ENCODE measurements around the gene DNAJC4.

DNAJC4 gene

GRCh38 chr11:64208796-64209562 is 21.4 kb upstream of the DNAJC4 start:
- no peak for DNase-seq

GRCh38 chr11:64209563-64209843 is 20.8 kb upstream of the DNAJC4 start:
- DNase-seq = no peak

GRCh38 chr11:64210301-64211020 is 19.9 kb upstream of the DNAJC4 start:
- DNase-seq = no peak

- no peak for DNase-seq
These were observed 19.0 kb upstream of the DNAJC4 start for GRCh38 chr11:64211181-64211872.

GRCh38 chr11:64216879-64217278 is 13.5 kb upstream of the DNAJC4 start:
- no peak for DNase-seq

GRCh38 chr11:64218628-64219353 is 11.6 kb upstream of the DNAJC4 start:
- no peak for DNase-seq

- no peak for DNase-seq
These were observed 11.0 kb upstream of the DNAJC4 start for GRCh38 chr11:64219354-64219684.

GRCh38 chr11:64219755-64220154 is 10.6 kb upstream of the DNAJC4 start:
- no peak for DNase-seq

GRCh38 chr11:64220271-64220670 is 10.1 kb upstream of the DNAJC4 start:
- DNase-seq = no peak

GRCh38 chr11:64220798-64221197 is 9.6 kb upstream of the DNAJC4 start:
- DNase-seq = no peak

- DNase-seq = no peak
These were observed 7.7 kb upstream of the DNAJC4 start for GRCh38 chr11:64222651-64223000.

- no peak for DNase-seq
These were observed 7.2 kb upstream of the DNAJC4 start for GRCh38 chr11:64223001-64223651.

- no peak for DNase-seq
These were observed 6.0 kb upstream of the DNAJC4 start for GRCh38 chr11:64224151-64224890.

- no peak for DNase-seq
These were observed 5.3 kb upstream of the DNAJC4 start for GRCh38 chr11:64224891-64225607.

- peak; percentile 94 for DNase-seq
These were observed 4.5 kb upstream of the DNAJC4 start, which contains the start of the genes NUDT22 and TRPT1 for GRCh38 chr11:64225608-64226506. Gene NUDT22, plus strand, starts transcription at chr11:64226274. Its CDS starts 379 bp downstream, at chr11:64226653. Gene TRPT1, minus strand, starts transcription at chr11:64226186. Its CDS starts 326 bp downstream, at chr11:64225860.

GRCh38 chr11:64226507-64227051 is 3.8 kb upstream of the DNAJC4 start:
- peak; percentile 52 for DNase-seq

- DNase-seq = no peak
These were observed 2.9 kb upstream of the DNAJC4 start for GRCh38 chr11:64227405-64227956.

- DNase-seq = no peak
These were observed 1.1 kb upstream of the DNAJC4 start for GRCh38 chr11:64229090-64229743.

GRCh38 chr11:64229744-64230170 is 591 bp upstream of the DNAJC4 start:
- DNase-seq = no peak
